ENCODE results near the gene UBE2G2.

GRCh38 chr21:44838951-44839350, 37.3 kb upstream of the UBE2G2 start:
- no peak for TF ChIP-seq CTCF (IDR thresholded peaks at IDR 0.05)
- TF ChIP-seq POLR2AphosphoS5 (IDR thresholded peaks at IDR 0.05), result no peak

All from prostate gland (tissue), 2 donors.